Thyroid gland (tissue), 4 donors: ENCODE measurements around the gene KIAA1671. TPM values are rescaled to one million over a fixed set of nuclear protein-coding genes. Genes with fewer than 3 reads are reported as not detected.
A peak's percentile ranks its signal among the peaks of the same experiment; 100 is the strongest.

Experiments used
- DNase-seq, 2 donors: peaks; one replicate each; pipeline ENCODE4 v3.0.0-alpha.2; 2019
- H3K27ac ChIP-seq, 3 donors: fragments of 200-600 bp; sonication (generic); 1 replicate in 2 of 3; 2 replicates in 1 of 3; pipeline ENCODE4 v1.5.1; 2016 to 2019; ENCODE audit warnings: mild to moderate bottlenecking in 1 of 3, moderate library complexity in 1 of 3
- H3K27me3 ChIP-seq: fragments of 200-600 bp; sonication (generic); one replicate; pipeline ENCODE4 v1.5.1; 2019
- H3K36me3 ChIP-seq, 2 donors: fragments of 200-600 bp; sonication (generic); one replicate each; pipeline ENCODE4 v1.5.1; 2016 to 2019
- H3K4me1 ChIP-seq, 2 donors: fragments of 200-600 bp; sonication (generic); one replicate each; pipeline ENCODE4 v1.5.1; 2017 to 2019
- H3K4me3 ChIP-seq, 3 donors: fragments of 200-600 bp; sonication (generic); replicated peaks in 1 of 3; 1 replicate in 2 of 3; 2 replicates in 1 of 3; pipeline ENCODE4 v1.5.1; 2016; ENCODE audit warnings: mild to moderate bottlenecking in 1 of 3
- H3K9me3 ChIP-seq: fragments of 200-600 bp; sonication (generic); one replicate; pipeline ENCODE4 v1.5.1; 2017
- CTCF ChIP-seq, 6 experiments: fragments of 200-600 bp in 3 of 6; fragments of 450-650 bp in 3 of 6; sonication (generic) in 3 of 6; IDR thresholded peaks; one replicate each; pipeline ENCODE4 v1.5.1; 2016 to 2019; ENCODE audit warnings: antibody characterized with exemption in 6 of 6, mild to moderate bottlenecking in 2 of 6, inconsistent platforms in 1 of 6, moderate library complexity in 1 of 6
- POLR2A ChIP-seq, 2 donors: fragments of 450-650 bp; IDR thresholded peaks; one replicate each; pipeline ENCODE4 v1.6.1; 2017; ENCODE audit warnings: antibody characterized with exemption in 2 of 2, mild to moderate bottlenecking in 2 of 2, moderate library complexity in 1 of 2
- WGBS, 2 donors: methylation state at CpG; one replicate each; pipeline ENCODE4 v1.1.5; 2017; 5-methylcytosine and 5-hydroxymethylcytosine counted together
- intact Hi-C: fragments of 100-400 bp; cut with DNase I; formaldehyde crosslinking; loops from one replicate; pipeline ENCODE4 v1.15.1; 2023
- total RNA-seq, 4 donors: library from RNA; depleted of rRNA; stranded (reverse); fragments of >200 nt; gene quantifications; one replicate each; pipeline ENCODE4 v1.2.3, GENCODE V29; 2016

KIAA1671 gene
- total RNA-seq, 4 donors from 2014 or later: 63.2 to 111 (median 79.7) TPM

- no peak overlapping the region for H3K4me3 ChIP-seq
- no peak for DNase-seq
- H3K27ac ChIP-seq: peak overlapping the region in 1 of 3 donors; percentile 43
- WGBS, 2 donors: 77 to 79% methylated on average over 2 of the region's 2 CpGs
- intact Hi-C loops: no loop called here
- no peaks in the 10 kb centered on the region for H3K9me3 ChIP-seq
- no peaks in the 10 kb centered on the region for H3K27me3 ChIP-seq
- no peaks in the 10 kb centered on the region for H3K36me3 ChIP-seq
- TF ChIP-seq CTCF (IDR thresholded peaks at IDR 0.05): no peak
- TF ChIP-seq POLR2A (IDR thresholded peaks at IDR 0.05): no peak
- peaks cover 32 to 49% of the 10 kb centered on the region in 2 donors for H3K4me1 ChIP-seq
Measured at GRCh38 chr22:24995649-24996180, 43.2 kb downstream of the KIAA1671 start.

- H3K4me1 ChIP-seq: peaks cover 25 to 42% of the 10 kb centered on the region in 2 donors
- peak overlapping the region in 1 of 3 donors; percentile 43 for H3K27ac ChIP-seq
- no peaks in the 10 kb centered on the region for H3K27me3 ChIP-seq
- no peak for TF ChIP-seq CTCF (IDR thresholded peaks at IDR 0.05)
- no peak for TF ChIP-seq POLR2A (IDR thresholded peaks at IDR 0.05)
- intact Hi-C loops: no loop called here
- no peaks in the 10 kb centered on the region for H3K36me3 ChIP-seq
- H3K9me3 ChIP-seq: no peaks in the 10 kb centered on the region
- 53 to 63% methylated on average over 5 of the region's 5 CpGs for WGBS, 2 donors
- H3K4me3 ChIP-seq: no peak overlapping the region
- no peak for DNase-seq
Measured at GRCh38 chr22:24996420-24996952, 44.0 kb downstream of the KIAA1671 start.

- H3K36me3 ChIP-seq: no peaks in the 10 kb centered on the region
- peaks cover 29 to 42% of the 10 kb centered on the region in 2 donors for H3K4me1 ChIP-seq
- TF ChIP-seq CTCF (IDR thresholded peaks at IDR 0.05): no peak
- TF ChIP-seq POLR2A (IDR thresholded peaks at IDR 0.05): no peak
- no peak for DNase-seq
- no peak overlapping the region for H3K4me3 ChIP-seq
- WGBS, 2 donors: 80 to 81% methylated on average over 6 of the region's 6 CpGs
- no peaks in the 10 kb centered on the region for H3K9me3 ChIP-seq
- H3K27ac ChIP-seq: peak overlapping the region in 1 of 3 donors; percentile 43
- no peaks in the 10 kb centered on the region for H3K27me3 ChIP-seq
- intact Hi-C loops: no loop called here
Measured at GRCh38 chr22:24997023-24997422, 44.5 kb downstream of the KIAA1671 start.

- H3K4me1 ChIP-seq: peaks cover 25 to 32% of the 10 kb centered on the region in 2 donors
- H3K27me3 ChIP-seq: no peaks in the 10 kb centered on the region
- no peak overlapping the region for H3K27ac ChIP-seq
- TF ChIP-seq POLR2A (IDR thresholded peaks at IDR 0.05): no peak
- no peak for TF ChIP-seq CTCF (IDR thresholded peaks at IDR 0.05)
- H3K4me3 ChIP-seq: no peak overlapping the region
- WGBS, 2 donors: 77 to 83% methylated on average over 8 of the region's 8 CpGs
- no peaks in the 10 kb centered on the region for H3K9me3 ChIP-seq
- no peak for DNase-seq
- H3K36me3 ChIP-seq: no peaks in the 10 kb centered on the region
- intact Hi-C loops: no loop called here
Measured at GRCh38 chr22:25000686-25001085, 48.2 kb downstream of the KIAA1671 start.

GRCh38 chr22:25002241-25002985, 49.9 kb downstream of the KIAA1671 start:
- intact Hi-C loops: no loop called here
- no peaks in the 10 kb centered on the region for H3K36me3 ChIP-seq
- peaks cover 11 to 16% of the 10 kb centered on the region in 2 donors for H3K4me1 ChIP-seq
- no peak for TF ChIP-seq CTCF (IDR thresholded peaks at IDR 0.05)
- DNase-seq: no peak
- H3K9me3 ChIP-seq: no peaks in the 10 kb centered on the region
- H3K27me3 ChIP-seq: no peaks in the 10 kb centered on the region
- H3K4me3 ChIP-seq: no peak overlapping the region
- peak overlapping the region in 2 of 3 donors; percentile 21 to 49 for H3K27ac ChIP-seq
- WGBS, 2 donors: 47 to 48% methylated on average over 1 of the region's 1 CpG
